HepG2 (cell line): ENCODE measurements around the gene COL26A1.

Experiments used
- PHF8 ChIP-seq: sonication (generic); formaldehyde crosslinking; IDR thresholded peaks from 2 replicates; pipeline ENCODE4 v1.5.0; 2020; ENCODE audit warnings: missing genetic modification reagents
- SMC3 ChIP-seq: IDR thresholded peaks from 2 replicates; pipeline ENCODE4 v1.6.1; 2011; ENCODE audit warnings: low read length, improper control_type of control experiment
- ZBTB43 ChIP-seq: sonication (generic); formaldehyde crosslinking; conservative IDR thresholded peaks from 2 replicates; pipeline ENCODE4 v1.4.0; 2020; ENCODE audit warnings: missing genetic modification reagents
- ZNF510 ChIP-seq: sonication (generic); formaldehyde crosslinking; IDR thresholded peaks from 2 replicates; pipeline ENCODE4 v1.4.0; 2020; ENCODE audit warnings: low read depth, mild to moderate bottlenecking, missing genetic modification reagents
- TF ChIP-seq, protein P1 (sequence below): sonication (generic); formaldehyde crosslinking; IDR thresholded peaks from 2 replicates; pipeline ENCODE4 v1.4.0; 2020; ENCODE audit warnings: missing genetic modification reagents

DNA sequence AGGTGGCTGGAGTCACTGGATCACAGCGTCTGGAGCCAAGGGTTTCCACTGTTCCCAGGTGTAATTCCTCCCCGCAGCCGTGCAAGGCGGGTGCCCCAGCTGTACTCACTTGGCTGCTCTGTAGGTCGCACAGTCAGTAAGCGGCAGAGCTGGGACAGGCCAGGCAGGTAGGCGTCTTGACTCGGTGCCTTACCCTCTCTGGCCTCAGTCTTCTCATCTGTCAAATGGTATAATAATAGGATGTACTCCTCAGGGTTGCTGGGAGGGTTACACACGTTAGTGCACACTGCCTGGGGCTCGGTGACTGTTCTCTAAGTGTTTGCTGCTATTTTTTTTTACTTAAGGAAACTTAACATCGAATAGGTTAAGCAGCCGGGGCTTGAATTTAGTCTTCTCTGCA lies 239.4 kb downstream of the COL26A1 start:
- no peak for TF ChIP-seq ZNF510 (CRISPR knock-in tag)
- TF ChIP-seq PHF8 (CRISPR knock-in tag), result no peak
- no peak for TF ChIP-seq ZBTB43 (CRISPR knock-in tag)
- TF ChIP-seq, protein P1, sequence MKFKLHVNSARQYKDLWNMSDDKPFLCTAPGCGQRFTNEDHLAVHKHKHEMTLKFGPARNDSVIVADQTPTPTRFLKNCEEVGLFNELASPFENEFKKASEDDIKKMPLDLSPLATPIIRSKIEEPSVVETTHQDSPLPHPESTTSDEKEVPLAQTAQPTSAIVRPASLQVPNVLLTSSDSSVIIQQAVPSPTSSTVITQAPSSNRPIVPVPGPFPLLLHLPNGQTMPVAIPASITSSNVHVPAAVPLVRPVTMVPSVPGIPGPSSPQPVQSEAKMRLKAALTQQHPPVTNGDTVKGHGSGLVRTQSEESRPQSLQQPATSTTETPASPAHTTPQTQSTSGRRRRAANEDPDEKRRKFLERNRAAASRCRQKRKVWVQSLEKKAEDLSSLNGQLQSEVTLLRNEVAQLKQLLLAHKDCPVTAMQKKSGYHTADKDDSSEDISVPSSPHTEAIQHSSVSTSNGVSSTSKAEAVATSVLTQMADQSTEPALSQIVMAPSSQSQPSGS (CRISPR knock-in tag), result no peak
- no peak for TF ChIP-seq SMC3
